Hypothalamus (tissue), 51 donors: ENCODE data around the gene SIRT2.
"Not testable (repeated sequence)": the region's sequence is repeated elsewhere in the genome, so short reads cannot be mapped to it uniquely, and the experiment has no call there.

Experiments used
- DNase-seq, 51 donors: peaks; one replicate each; lab custom pipeline; 2025; lab: John Stamatoyannopoulos, UW

SIRT2 gene

DNA sequence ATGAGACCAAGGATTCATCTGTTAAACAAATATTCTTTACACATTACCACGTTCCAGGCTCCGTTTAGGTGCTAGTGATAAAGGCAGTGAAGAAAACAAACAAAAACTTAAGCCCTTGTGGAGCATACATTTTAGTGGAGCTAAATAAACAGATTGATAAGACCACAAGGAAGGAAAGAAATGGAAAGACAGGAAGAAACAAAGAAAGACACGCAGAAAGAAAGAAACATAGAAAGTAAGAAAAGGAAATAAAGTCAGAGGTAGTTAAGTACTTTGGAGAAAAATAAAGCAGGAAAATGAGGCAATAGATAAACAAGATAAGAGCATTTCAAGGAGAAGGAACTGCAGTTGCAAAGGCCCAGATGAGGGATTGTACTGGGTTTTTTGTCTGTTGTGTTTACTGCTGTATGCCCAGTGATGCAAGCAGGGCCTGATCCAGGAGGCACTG lies 1.3 kb upstream of the SIRT2 start:
- no peak for DNase-seq

DNA sequence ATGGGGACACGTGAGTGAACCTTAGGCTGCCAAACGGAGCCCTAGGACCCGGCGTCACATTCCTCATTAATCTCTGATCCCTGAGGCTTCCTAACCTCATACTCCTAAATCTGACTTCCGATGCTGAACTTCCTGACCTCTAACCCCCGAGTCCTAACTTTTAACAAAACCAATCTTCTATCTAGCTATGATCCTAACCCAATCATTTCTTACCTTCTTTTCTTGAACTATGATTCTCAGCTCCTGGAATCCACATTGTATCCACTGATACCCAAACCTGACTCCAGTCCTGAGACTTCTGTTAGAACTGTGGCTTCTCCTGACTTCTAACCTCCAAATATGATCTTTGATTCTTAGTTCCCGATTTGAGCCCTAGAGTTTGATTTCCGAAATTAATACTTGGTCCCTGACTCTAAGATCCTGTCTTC lies 798 bp upstream of the SIRT2 start:
- no peak for DNase-seq

DNA sequence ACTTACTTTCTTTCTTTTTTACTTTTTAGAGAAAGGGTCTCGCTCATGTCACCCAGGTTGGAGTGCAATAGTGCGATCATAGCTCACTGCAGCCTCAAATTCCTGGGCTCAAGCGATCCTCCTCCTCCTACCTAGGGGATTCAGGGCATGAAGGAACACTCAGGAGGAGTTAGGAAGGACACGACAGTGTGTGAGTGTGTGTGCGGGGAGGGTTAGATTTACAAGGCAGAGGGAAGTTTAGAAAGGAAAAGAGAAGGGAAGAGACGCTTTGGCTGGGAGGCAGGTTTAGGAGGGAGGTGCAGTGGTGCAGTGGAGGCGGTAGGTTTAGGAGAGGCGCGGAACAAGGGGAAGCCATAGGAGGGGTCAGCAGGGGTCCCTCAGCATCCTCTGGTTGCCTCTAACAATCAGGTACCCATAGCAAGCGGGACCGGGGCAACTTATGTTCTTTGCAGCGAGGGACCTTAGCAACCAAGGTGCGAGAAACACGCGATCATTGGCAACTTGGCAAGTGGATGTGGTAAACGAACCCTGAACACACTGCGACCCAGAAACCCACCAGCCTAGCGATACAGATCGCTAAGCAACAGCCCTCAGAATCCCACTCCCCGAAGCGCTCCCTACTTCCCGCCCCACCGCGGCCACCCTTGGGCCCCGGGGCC lies 501 bp downstream of the SIRT2 start:
- peak in 5 of 51 donors; percentile 15 to 47 (median 42) for DNase-seq

DNA sequence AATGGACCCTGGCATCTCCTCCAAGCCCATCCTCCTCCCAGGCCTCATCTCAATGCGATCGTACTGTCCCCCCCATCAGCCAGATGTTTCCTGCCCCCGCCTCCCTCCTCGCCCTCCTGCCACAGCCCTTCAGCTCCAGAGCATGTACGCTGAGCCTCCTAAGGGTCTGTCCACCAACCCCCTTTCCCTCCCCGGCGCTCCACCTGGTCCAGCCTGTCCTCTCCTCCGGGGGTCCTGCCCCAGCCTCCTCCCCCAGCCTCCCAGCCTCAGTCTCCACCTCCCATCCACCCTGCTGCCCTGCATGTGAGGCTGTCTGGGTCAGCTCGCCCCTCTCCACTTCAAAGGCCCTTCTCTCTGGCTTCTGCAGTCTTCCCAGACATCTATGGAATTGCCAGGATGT lies 4.5 kb downstream of the SIRT2 start:
- no peak for DNase-seq

DNA sequence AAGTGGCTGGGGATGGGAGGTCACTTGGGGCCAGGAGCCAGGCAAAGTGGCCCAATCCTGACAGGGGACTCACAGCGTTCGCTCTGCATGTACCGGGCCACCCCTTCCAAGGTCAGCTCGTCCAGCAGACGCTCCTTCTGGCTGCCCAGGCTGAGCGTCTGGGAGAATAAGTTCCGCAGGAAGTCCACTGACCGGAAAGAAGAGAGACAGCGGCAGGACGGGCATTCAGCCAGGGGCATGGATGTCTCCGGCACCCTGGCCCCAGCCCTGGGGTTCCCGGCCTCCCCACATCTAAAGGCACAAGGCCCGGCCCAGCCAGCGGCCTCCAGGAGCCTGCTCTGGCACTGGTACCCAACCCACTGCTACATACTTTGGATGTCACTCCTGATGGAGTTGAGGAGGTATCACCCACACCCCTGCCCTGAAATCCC lies 6.1 kb downstream of the SIRT2 start:
- DNase-seq: peak in 1 of 51 donors; percentile 40

DNA sequence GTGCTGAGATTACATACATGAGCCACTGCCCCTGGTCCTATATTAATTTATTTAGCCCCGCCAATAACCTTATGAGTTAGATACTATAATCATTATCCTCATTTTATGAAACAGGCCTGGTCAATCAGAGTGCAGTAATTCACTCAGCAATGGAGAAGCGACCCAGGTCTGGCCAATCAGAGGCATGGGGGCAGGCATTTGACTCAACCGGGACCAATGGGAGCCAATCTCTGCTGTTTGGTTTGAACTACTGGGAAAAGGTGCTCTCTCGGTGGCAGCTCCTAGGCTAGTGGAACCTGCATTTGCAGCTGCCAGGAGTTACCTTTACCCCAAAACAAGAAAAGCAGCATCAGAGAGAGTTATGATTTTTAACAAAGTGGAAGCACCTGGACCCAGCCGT lies 6.6 kb downstream of the SIRT2 start:
- no peak for DNase-seq

DNA sequence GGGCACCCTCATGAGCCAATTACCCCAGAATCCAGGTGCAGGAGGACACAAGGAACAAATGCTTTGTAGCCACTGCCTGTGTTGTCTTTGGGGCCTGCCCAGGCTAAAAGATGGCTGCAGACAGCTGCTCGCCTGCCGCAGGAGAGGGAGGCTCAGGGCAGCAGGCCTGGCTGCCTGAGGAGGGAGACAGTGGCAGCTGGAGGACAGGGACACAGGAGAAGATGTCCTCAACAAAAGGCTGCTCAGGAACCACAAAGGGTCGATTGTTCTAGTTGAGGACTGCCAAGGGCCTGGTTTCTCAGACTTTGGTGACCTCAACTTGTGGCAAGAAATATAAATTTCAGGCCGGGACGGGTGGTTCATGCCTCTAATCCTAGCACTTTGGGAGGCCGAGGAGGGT lies 7.6 kb downstream of the SIRT2 start:
- DNase-seq: peak in 24 of 51 donors; percentile 7 to 77 (median 36)

DNA sequence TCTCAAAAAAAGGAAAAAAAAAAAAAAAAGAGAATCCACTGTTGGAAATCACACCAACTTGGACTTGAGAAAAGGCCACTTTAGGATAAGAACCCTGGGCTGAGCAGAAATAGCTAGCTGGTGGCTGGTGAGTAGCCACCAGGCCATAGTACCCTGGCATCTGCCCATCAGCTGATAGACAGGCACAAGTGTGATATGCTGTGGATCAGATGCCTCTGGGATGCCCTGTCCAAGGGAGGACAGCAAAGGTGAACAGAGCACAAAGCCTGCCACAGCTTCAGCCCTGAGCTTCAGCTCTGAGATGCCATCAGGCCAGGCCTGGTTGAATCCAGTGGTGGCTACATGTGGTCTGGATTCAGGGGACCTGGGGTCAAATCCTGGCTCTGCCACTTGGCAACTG lies 8.7 kb downstream of the SIRT2 start:
- no peak for DNase-seq

DNA sequence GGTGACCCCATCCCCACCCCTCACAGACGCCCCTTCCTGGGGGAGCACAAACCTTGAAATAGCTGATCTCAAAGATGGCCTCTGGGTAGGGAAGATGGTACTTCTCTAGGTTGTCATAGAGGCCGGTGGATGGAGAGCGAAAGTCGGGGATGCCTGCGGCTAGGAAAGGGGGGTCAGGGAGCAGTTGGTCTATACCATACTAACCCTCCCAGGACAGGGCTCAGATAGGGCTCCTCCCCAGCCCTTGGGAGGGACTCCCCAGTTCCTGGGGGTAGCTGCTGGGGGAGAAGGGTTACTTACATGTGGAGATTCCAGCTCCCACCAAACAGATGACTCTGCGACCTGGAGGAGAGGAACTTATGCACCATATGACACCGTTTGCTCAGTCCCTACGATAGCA lies 9.6 kb downstream of the SIRT2 start:
- DNase-seq: no peak

DNA sequence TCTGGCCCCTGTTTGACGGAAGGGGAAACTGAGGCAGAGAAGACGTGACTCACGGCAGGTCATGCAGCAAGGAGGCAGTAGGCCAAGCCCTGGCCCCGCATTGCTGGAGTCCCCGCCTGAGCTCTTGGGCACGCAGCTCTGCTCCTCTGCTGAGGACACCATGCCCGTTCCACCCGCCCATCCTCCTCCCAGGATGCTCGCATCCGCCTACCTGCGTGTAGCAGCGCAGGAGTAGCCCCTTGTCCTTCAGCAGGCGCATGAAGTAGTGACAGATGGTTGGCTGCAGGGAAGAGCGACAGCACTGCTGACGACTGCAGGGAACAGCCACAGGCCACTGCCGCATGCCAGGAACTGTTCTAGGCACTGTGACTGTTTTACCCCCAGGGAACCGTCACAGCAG lies 10.5 kb downstream of the SIRT2 start:
- DNase-seq: no peak

DNA sequence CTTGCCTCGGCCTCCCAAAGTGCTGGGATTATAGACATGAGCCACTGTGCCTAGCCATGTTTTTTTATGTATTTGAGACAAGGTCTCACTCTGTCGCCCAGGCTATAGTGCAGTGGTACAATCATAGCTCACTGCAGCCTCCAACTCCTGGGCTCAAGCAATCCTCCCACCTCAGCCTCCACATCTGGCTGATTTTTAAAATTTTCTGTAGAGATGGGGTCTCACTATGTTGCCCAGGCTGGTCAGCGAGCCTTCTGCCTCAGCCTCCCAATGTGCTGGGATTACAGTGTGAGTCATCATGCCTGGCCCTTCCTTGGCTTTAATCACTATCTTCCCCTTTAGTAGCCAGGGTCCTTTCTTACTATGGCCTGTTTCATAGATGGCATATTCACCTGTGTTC lies 14.7 kb downstream of the SIRT2 start:
- not testable (repeated sequence) for DNase-seq

DNA sequence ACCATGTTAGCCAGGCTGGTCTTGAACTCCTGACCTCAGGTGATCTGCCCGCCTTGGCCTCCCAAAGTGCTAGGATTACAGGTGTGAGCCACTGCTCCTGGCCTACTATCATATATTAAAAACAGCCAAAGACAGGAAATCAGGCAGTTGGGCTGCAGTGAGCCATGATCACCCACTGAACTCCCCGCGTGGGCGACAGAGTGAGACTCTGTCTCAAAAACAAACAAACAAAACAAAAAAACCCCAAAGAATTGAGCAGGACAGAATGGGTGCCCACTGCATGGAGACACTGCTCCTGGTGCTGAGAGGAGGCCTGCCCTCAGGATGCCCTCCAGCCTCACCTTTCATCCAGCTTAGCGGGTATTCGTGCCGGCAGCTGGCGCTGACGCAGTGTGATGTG lies 16.1 kb downstream of the SIRT2 start:
- DNase-seq: no peak

DNA sequence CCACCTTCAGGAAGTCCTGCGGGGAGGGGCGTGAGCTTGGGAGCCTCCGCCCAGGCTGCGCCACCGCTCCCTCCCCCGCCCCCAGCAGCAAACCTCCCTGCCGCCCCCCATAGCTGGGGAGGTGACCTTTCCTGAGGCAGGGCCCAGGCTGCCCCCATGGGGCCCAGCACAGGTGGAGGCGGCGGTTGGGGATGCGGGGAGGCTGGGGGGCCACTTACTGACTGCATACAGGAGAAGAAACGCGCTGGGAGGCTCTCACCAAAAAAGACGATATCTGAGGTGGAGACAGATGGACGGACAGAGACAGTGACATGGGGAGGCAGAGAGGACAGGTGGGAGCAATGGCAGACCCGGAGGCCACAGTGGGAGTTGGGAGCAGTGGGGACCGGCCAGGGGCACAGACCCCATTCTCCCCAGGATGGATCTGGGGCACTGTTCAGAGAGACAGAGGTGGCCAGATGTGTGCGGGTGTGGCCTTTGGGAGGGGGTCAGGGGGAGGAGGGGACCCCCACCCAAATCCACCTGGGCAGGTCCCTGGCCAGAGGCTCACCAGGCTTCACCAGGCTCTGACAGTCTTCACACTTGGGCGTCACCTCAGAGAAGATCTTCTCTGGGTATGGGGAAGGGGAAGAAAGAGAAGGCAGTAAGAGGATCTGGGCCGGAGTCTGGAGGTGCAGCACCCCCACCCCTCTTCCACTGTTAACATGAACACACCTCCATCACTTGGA lies 18.4 kb downstream of the SIRT2 start:
- DNase-seq: no peak

DNA sequence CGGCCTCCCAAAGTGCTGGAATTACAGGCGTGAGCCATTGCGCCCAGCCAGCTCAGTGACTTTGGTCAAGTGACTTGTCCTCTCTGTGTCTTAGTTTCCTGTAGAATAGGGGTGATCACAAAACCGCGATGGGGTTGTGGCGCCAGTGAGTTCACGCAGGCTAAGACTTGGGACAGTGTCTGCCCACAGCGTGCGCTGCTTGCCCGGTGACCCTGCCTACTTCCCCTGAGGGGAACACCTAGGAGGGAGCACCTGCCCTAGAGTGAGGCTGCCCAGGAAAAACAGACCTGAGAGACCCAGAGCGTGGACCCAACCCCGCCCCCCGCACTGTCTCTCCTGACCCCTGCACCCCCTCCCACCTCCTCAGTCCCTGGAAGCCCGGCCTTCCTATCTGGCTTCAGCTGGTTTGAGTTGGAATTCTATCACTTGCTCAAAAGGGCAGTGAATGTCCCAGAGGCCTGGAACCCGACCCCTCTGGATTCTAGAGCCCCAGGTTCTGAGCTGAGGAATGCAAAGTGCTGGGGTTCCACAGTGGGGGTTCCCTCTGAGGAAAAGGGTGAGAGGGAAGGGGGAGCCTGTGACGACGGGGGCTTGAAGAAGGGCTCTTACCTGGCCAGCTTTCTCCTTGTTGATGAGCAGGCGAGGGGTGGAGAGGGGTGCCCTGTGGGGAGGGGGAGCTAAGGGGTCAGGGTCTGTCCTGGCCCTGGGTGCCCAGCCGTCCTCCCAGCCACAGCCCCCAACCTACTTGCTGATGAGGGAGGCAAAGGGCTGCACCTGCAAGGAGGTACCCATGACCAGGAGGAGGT lies 19.1 kb downstream of the SIRT2 start:
- DNase-seq: no peak

DNA sequence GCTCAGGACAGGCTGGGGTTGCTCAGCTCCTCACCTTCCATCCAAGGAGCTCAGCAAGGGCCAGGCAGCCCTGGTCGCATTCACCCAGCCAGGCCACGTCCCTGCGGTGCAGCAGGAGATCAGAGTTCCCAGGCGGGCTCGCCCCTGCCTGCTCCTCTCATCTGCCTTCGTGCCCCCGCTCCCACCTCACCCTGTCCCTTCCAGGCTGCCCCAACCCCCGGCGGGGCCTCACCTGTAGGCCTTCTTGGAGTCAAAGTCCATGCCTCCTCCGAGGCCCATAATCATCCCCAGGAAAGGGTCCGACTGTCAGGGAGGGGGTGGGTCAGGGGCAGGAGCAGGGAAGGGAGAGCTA lies 20.0 kb downstream of the SIRT2 start:
- DNase-seq: no peak

DNA sequence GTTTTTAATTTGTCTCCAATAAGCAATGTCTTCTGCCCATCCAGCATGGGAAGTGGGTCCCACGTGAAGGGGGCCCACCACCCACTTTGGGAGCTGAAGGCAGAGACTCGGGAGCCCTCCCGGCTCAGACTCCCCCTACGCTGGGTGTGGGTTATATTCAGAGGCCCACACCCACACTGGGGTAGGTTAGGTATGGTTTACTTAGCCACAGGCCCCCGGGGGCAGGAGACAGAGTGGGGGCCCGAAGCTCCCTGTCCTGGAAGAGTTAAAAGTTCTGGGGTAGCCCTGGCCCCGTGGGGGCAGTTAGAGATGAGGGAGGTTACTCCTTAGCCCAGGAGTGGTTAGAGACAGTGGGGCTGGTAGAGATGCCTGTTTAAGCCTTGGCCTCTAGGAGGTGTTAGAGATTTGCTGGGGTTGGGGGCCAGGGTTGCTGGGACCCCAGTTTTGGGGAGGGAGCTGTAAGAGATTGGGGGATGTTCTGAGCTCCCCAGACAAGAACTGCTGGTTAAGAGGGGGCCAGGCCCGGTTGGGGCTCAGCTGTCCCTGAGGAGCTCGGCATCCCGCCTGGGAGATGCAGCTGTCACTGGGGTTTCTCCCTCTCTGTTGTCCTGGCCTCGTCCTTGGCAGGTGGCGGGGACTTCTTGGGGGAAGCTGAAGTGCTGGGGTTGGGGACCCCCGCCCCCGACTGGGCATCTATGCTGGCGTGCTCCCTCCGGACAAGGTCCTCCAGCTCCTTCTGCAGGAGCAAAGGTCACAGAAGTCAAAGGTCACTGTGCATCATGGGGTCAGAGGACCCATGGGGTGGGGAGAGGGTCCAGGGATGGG lies 20.6 kb downstream of the SIRT2 start:
- DNase-seq: no peak

DNA sequence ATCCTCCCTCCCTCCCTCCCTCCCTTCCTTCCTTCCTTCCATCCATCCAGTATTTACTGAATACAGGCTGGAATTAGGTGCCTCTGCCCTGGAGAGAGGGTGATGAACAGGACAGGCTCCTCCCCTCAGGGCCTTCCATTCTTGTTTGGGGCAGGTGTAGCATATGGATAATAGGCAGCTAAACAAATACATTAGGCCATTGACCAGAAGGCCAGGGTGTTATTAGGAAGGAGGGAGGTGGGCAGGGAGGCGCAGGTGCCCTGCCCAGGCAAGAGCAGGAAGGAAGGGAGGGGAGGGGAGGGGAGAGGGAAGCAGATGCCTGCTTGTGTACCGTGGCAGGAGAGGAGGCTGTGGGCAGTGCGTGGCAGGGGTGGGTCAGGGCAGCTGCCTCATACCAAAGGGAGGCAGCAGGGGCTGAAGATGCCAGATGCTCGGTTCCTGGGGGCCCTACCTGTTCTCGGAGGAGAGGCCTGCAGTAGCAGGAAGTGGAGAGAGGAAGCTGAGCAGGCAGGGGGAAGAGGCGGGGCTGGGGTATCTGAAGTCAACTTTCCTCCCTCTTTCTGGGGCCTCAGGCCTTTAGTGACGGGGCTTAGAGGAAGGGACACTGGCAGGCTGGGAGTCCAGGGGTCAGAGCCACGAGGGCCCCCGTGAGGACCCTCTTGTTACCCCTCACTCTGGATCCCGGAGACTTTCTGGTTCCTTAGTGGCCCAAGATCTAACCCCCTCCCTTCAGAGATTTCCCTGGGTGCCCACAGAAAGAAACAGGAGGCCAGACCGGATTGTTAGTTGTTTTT lies 21.4 kb downstream of the SIRT2 start, which contains the start of gene RINL:
Gene RINL (minus strand): TSS at position 495 of the 794 bp plus-strand sequence. CDS start 1,533 bp downstream, outside the sequence.
- peak in 2 of 51 donors; percentile 13 to 14 for DNase-seq

DNA sequence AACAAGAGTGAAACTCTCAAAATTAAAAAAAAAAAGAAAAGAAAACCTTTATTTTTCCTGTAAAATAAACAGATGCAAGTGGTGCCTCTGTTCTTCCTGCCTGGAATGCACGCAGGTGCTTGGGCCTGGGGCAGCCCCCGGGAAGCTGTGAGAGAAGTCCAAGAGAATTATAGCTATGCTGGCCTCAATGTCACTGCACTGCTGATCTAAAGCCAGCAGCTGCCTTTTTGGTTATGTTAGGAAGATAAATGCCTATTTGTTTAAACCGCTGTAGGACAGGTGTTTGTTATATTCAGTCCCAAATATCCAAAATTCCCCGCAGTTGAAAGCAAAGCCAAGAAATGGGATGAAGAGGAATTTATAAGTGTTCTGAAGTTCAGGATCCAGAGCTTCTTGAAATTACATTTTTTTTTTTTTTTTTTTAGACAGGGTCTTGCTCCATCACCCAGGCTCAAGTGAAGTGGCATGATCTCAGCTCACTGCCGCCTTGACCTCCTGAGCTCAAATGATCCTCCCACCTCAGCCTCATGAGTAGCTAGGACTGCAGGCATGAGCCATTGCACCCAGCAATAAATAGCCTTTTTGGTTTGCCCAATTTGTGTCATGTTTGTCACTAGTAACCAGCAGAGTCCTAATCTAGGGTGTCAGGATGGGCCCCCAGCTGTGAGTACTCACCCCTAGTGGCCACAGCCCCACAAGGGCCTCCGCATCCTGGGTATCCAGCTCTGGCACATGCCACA lies 23.6 kb downstream of the SIRT2 start:
- DNase-seq: no peak

DNA sequence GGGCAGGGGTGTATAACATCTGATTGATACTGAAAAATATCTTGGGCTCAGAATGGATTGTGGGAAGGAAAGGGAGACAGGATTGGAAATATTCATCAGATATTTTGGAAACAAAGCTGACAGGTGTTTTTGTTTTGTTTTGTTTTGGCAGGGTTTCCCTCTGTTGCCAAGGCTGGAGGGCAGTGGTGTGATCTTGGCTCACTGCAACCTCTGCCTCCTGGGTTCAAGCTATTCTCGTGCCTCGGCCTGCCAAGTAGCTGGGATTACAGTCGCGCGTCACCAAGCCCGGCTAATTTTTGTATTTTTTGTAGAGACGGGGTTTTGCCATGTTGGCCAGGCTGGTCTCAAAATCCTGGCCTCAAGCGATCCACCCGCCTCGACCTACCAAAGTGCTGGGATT lies 26.0 kb downstream of the SIRT2 start:
- DNase-seq: not testable (repeated sequence)
